Measurements from ENCODE around the gene PIP4K2A. TPM values are rescaled to one million over a fixed set of nuclear protein-coding genes. Genes with fewer than 3 reads are reported as not detected.

Gene PIP4K2A
- polyA plus RNA-seq, 1 donor = 34.0 TPM

- DNase-seq = no peak
These were observed 74.0 kb downstream of the PIP4K2A start for GRCh38 chr10:22640359-22640758.

GRCh38 chr10:22638863-22639262 is 75.5 kb downstream of the PIP4K2A start:
- no peak for DNase-seq

- DNase-seq = no peak
These were observed 76.9 kb downstream of the PIP4K2A start for GRCh38 chr10:22637491-22637890.

- DNase-seq = no peak
These were observed 78.7 kb downstream of the PIP4K2A start for GRCh38 chr10:22635650-22636049.

- no peak for DNase-seq
These were observed 79.5 kb downstream of the PIP4K2A start for GRCh38 chr10:22634606-22635459.

- no peak for DNase-seq
These were observed 80.3 kb downstream of the PIP4K2A start for GRCh38 chr10:22634093-22634492.

GRCh38 chr10:22633528-22633927 is 80.8 kb downstream of the PIP4K2A start:
- DNase-seq = no peak

GRCh38 chr10:22633106-22633505 is 81.3 kb downstream of the PIP4K2A start:
- no peak for DNase-seq

GRCh38 chr10:22631646-22632278 is 82.6 kb downstream of the PIP4K2A start:
- DNase-seq = no peak

GRCh38 chr10:22631185-22631584 is 83.2 kb downstream of the PIP4K2A start:
- no peak for DNase-seq

- DNase-seq = no peak
These were observed 83.9 kb downstream of the PIP4K2A start for GRCh38 chr10:22630234-22631174.

GRCh38 chr10:22629852-22630233 is 84.5 kb downstream of the PIP4K2A start:
- DNase-seq = no peak

GRCh38 chr10:22629126-22629525 is 85.3 kb downstream of the PIP4K2A start:
- DNase-seq = no peak

- DNase-seq = no peak
These were observed 86.1 kb downstream of the PIP4K2A start for GRCh38 chr10:22628309-22628708.

GRCh38 chr10:22626784-22627183 is 87.6 kb downstream of the PIP4K2A start:
- DNase-seq = no peak

- no peak for DNase-seq
These were observed 88.7 kb downstream of the PIP4K2A start for GRCh38 chr10:22625516-22626290.

- no peak for DNase-seq
These were observed 90.1 kb downstream of the PIP4K2A start for GRCh38 chr10:22624287-22624738.

- no peak for DNase-seq
These were observed 90.6 kb downstream of the PIP4K2A start for GRCh38 chr10:22623633-22624253.

GRCh38 chr10:22622242-22622806 is 92.1 kb downstream of the PIP4K2A start:
- DNase-seq = no peak

GRCh38 chr10:22621726-22622125 is 92.7 kb downstream of the PIP4K2A start:
- no peak for DNase-seq

GRCh38 chr10:22620929-22621328 is 93.4 kb downstream of the PIP4K2A start:
- DNase-seq = no peak

All from left kidney (tissue), 2 donors.